A549 treated with CORT108297 at 1 μM for 4 hours (cell line): ENCODE measurements around the gene SNX5. TPM values are rescaled to one million over a fixed set of nuclear protein-coding genes. Genes with fewer than 3 reads are reported as not detected.

ENCODE experiments used
- total RNA-seq: library from RNA; stranded (reverse); fragments of 200-300 nt; extraction: Qiagen RNA extraction; gene quantifications from 5 replicates; pipeline ENCODE4 v1.2.3, GENCODE V29; 2022

SNX5 gene
- total RNA-seq: 219 to 240 TPM (median 226 TPM) in 5 replicates

DNA sequence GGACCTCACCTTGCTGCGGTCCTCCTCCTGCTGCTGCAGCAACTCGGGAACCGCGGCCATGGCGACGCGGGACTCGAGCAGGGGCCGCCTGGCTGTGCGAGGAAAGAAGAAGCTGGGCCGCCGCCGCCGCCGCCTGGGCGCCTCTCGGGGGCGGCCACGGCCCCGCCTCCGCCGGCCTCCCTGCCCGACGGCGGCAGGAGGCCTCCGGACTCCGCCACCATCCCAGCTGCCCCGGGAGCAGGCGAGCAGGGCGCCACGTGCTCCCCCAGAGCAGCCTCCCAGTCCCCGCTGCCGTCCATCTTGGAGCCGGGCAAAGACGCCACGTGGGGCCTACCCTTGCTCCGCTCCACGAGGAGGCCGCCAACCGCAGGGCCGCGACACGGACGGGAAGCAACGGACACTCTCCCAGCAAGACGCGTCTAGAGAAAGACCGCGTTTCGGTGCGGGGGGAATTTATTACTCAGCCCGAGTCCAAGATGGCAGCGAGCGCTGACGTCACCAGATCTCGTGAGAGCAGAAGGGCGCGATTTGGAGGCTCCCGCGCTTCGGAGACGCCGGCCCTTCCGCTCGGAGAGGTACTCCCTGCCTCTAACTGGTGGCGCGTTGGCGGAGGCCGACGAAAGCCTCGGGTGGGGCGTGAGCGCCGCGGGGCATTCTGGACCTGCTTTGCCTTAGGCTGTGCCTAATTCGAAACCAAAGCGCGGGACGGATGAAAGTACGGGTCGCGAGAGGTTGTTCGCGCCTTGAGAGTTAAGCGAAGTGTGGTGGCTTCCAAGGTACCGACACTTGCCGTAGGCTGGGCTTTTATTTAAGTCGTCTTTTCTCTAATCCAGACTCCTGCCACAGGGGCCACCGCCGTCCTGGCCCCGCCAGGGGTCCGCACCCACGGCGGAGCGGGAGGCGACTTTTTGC, at the start of gene SNX5, which contains the start of gene MGME1:
SNX5 (minus strand) TSS at position 429 of the 912 bp plus-strand sequence; CDS start at position 60, 369 bp downstream.
MGME1 (plus strand) TSS at position 653 of the 912 bp plus-strand sequence. CDS start 842 bp downstream, outside the sequence.

Other genes starting within 250 kb of the SNX5 start
- gene MGME1, start 224 bp upstream of the SNX5 start, total RNA-seq: 40.0 to 47.8 TPM (median 43.1 TPM) in 5 replicates
- gene OVOL2, start 89.1 kb upstream of the SNX5 start, total RNA-seq: 0.07 to 0.42 TPM (median 0.18 TPM) in 5 replicates
- gene KAT14, start 169.1 kb upstream of the SNX5 start, total RNA-seq: 9.3 to 10.5 TPM (median 9.8 TPM) in 5 replicates
- gene PET117, start 169.1 kb upstream of the SNX5 start, total RNA-seq: 19.5 to 30.1 TPM (median 26.6 TPM) in 5 replicates